Erythroblast (primary cell): Measurements from ENCODE around the gene DACH1.
A peak's percentile ranks its signal among the peaks of the same experiment; 100 is the strongest.

Experiments
- DNase-seq, 2 experiments: peaks; one replicate each; lab custom pipeline; 2025; lab: John Stamatoyannopoulos, UW
- GATA1 ChIP-seq: IDR thresholded peaks from 2 replicates; pipeline ENCODE4 v1.6.1; 2011; ENCODE audit warnings: low read depth, mild to moderate bottlenecking, control low read depth, low read length, moderate library complexity
- POLR2A ChIP-seq: IDR thresholded peaks from 2 replicates; pipeline ENCODE4 v1.6.1; 2011; ENCODE audit warnings: mild to moderate bottlenecking, low read length

DACH1 gene

GRCh38 chr13:71829547-71829946 lies 37.5 kb downstream of the DACH1 start:
- no peak for DNase-seq
- no peak for TF ChIP-seq GATA1

DNA sequence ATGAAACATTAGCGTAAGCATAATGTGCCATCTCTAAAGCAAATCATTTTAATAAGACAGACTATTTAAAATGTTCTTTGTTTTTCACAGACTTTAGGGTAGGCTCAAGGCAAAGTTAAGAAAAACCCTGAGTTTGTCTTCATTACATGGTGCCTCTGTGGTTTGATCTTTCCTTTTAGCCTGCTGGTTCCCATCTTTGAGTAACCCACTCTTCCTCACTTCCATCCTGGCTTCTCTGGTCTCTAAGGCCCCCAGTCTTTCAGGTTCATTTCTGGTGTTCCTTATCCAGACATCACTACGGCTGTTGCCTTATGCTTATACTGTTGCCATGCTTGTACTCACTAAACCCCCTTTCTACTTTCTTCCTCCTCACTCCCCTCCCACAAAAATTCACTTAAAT lies 38.4 kb downstream of the DACH1 start:
- DNase-seq = no peak
- TF ChIP-seq POLR2A (no peak), GATA1 (no peak)

DNA sequence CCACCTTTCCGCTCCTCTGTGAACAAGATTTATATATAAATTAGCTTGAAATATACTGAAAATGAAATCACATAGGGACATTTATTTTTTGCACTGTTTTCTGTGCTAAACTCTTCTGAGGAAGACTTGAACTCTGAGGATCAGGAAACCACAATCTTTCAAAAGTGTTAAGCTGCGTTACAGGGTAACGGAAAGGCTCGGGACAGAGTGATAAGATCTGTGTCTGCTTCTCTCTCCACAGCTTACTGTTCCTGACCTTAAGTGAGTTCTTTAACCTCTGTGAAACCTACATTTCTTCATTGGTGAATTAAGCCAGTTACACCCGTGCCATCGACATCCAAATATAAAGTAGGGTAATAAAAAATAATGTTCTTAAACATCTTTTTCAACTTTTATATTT lies 38.9 kb downstream of the DACH1 start:
- peak; percentile 2 to 6 for DNase-seq
- TF ChIP-seq POLR2A (no peak), GATA1 (no peak)

DNA sequence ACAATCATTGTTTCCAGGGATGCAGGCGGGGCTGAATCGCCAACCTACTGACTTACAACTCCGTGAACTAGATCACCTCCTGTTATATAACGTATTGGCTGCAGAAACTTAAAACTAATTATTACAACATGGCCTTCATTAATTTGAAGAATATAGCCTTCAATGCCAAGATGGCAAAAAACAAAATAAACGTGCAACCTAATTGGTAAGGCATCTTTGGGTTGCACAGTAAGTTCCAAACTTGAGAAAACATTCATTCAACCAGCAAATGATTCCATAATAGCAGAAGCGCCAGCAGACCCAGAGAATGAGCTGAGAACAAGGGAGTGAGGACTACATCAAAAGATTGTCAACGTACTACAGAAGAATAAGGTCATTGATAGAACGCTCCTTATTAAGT lies 39.8 kb downstream of the DACH1 start:
- DNase-seq = no peak
- TF ChIP-seq GATA1 (no peak), POLR2A (no peak)

- TF ChIP-seq GATA1 = no peak
- TF ChIP-seq POLR2A = no peak
- DNase-seq = no peak
These were observed 46.3 kb downstream of the DACH1 start for GRCh38 chr13:71820699-71821098.

GRCh38 chr13:71817335-71817734 lies 49.7 kb downstream of the DACH1 start:
- TF ChIP-seq POLR2A (no peak), GATA1 (no peak)
- no peak for DNase-seq

DNA sequence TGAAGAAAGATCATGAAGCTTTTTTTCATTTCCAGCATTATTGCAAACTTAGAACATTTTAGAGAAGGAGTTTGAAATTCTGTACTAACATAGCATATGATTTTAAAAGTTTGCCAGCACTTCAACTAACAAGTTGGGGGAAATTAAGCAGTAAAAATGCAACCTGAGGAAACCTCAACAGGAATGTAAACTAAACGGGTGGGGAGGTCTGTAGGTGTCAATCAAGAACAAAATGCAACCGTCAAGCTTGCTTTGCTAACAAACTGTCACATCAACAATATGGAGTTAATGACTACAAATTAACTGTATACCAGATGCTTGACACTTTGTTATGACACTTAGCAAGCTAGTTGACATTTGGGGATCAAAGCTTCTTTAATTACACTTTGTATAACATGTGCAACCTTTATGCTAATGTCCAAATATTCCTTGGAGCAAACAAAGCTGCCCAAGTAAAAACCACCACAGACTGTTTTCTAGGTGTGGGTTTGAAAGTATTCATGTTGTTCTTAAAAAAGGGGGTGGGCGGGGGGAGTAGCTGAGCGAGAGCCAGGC lies 52.1 kb downstream of the DACH1 start:
- DNase-seq = no peak
- TF ChIP-seq POLR2A (no peak), GATA1 (no peak)

DNA sequence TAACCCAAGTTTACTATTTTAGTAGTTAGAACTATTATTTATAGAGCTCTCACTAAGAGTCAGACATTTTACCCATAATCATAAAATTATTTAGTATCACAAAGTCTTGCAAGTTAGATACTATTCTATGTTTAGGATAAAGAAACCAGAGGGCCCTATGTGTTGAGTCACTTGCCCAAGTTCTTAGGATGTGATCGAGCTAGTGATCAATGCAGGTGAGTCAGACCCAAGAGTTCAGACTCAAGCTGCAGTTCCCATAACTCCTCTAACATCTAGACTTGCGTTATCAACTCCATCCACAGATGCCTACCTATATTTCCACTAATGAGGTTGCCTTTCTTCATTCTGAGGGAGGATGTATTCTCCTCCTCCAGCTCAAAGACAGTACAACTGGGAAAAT lies 53.8 kb downstream of the DACH1 start:
- no peak for TF ChIP-seq POLR2A
- TF ChIP-seq GATA1 = no peak
- DNase-seq = no peak

GRCh38 chr13:71811344-71811743 lies 55.7 kb downstream of the DACH1 start:
- no peak for TF ChIP-seq GATA1
- no peak for TF ChIP-seq POLR2A
- DNase-seq = no peak

- DNase-seq = no peak
- TF ChIP-seq GATA1 = no peak
- no peak for TF ChIP-seq POLR2A
These were observed 58.3 kb downstream of the DACH1 start for GRCh38 chr13:71808708-71809107.

GRCh38 chr13:71806886-71807285 lies 60.1 kb downstream of the DACH1 start:
- no peak for TF ChIP-seq GATA1
- TF ChIP-seq POLR2A = no peak
- no peak for DNase-seq

DNA sequence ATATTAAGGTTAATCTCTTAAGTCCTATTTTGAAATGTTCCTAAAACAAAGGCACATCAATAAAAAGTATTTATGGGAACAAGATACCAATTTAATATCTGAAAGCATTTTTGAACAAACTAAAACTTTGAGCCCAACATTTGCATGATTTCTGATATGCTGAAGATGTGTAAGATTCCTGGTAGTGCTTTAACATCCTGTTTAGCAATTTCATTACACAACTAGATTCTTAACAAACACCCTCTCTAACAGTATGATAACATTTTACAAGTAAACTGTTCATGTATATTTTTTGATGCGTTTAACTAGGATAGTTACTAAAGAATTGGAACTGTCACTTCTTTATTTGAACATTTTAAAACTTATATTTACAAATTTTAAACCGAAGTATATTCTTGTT lies 63.9 kb downstream of the DACH1 start:
- DNase-seq = no peak
- TF ChIP-seq POLR2A = no peak
- no peak for TF ChIP-seq GATA1

- DNase-seq = no peak
- TF ChIP-seq POLR2A (no peak), GATA1 (no peak)
These were observed 65.2 kb downstream of the DACH1 start for GRCh38 chr13:71801781-71802180.

GRCh38 chr13:71801165-71801760 lies 65.7 kb downstream of the DACH1 start:
- no peak for DNase-seq

GRCh38 chr13:71799324-71799723 lies 67.7 kb downstream of the DACH1 start:
- no peak for TF ChIP-seq POLR2A
- no peak for TF ChIP-seq GATA1
- no peak for DNase-seq

More at GRCh38 chr13:71801165-71801760, 65.7 kb downstream of the DACH1 start:
- TF ChIP-seq POLR2A = no peak
- TF ChIP-seq GATA1 = no peak

DNA sequence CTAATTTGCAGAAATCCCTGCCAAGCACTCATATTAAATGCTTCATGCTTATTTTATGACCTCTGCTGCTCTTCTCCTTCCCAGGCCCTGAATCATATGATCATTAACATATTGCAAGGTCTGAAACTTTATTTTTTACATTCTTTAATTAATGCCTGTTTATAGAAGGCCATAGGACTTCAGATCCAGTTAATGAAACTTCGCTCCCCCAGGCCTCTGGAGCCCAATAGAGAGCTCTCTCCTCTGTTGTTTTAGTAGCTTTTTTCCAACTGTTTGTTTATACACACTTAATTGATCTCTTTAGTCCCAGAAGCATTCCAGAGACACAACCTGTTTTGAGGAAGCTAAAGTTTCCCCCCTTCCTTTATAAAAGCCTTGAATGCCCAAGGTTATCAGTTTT lies 68.3 kb downstream of the DACH1 start:
- TF ChIP-seq POLR2A = no peak
- TF ChIP-seq GATA1 = no peak

DNA sequence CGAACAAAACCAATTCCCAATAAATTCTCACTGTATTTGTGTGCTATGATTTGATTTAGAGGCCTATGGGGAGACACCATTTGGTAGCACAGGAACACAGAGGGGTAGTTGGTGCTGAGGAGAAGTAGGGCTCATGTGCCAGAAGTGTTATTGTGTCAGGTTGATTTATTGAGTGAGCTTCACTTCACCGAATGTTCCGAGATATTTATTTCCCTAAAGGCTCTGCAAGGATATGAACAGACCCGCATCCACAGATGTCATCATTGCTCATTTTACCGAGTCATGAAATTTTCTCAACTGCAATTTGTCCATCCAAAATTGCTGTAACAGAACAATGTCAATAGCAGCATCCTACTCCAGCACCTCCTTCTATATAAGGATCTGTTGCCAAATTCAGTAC lies 69.5 kb downstream of the DACH1 start:
- TF ChIP-seq POLR2A (no peak), GATA1 (no peak)
- DNase-seq = no peak

More for the DNA sequence above, 68.3 kb downstream of the DACH1 start:
- DNase-seq = no peak
